Duodenal mucosa (tissue), 2 donors: ENCODE results near the gene GCLC.

ENCODE experiments used
- H3K27ac ChIP-seq: one replicate; pipeline ENCODE4 v1.7.0; 2013; ENCODE audit warnings: low read depth, low read length
- H3K27me3 ChIP-seq, 2 donors: one replicate each; pipeline ENCODE4 v1.7.0; 2013; ENCODE audit warnings: low read length in 2 of 2, control low read depth in 1 of 2; ENCODE audit not compliant: insufficient read depth in 2 of 2, control insufficient read depth in 1 of 2
- H3K36me3 ChIP-seq, 2 donors: one replicate each; pipeline ENCODE4 v1.7.0; 2013; ENCODE audit warnings: low read length in 2 of 2, control low read depth in 1 of 2; ENCODE audit not compliant: insufficient read depth in 2 of 2, control insufficient read depth in 1 of 2
- H3K4me1 ChIP-seq, 2 donors: one replicate each; pipeline ENCODE4 v1.7.0; 2013; ENCODE audit warnings: low read length in 2 of 2, control low read depth in 1 of 2; ENCODE audit not compliant: insufficient read depth in 2 of 2, control insufficient read depth in 1 of 2
- H3K4me3 ChIP-seq, 2 donors: one replicate each; pipeline ENCODE4 v1.7.0; 2013; ENCODE audit warnings: low read length in 2 of 2, low read depth in 1 of 2
- H3K9ac ChIP-seq, 2 donors: one replicate each; pipeline ENCODE4 v1.7.0; 2013; ENCODE audit warnings: low read length in 2 of 2, low read depth in 1 of 2
- H3K9me3 ChIP-seq, 2 donors: one replicate each; pipeline ENCODE4 v1.7.0; 2013; ENCODE audit warnings: low read length in 2 of 2, control low read depth in 1 of 2; ENCODE audit not compliant: control insufficient read depth in 1 of 2

The GCLC gene

GRCh38 chr6:53514677-53515076 is 30.2 kb downstream of the GCLC start:
- peaks cover 40 to 51% of the 10 kb centered on the region in 2 donors for H3K4me1 ChIP-seq
- no peak overlapping the region for H3K4me3 ChIP-seq
- peaks cover 0 to 4% of the 10 kb centered on the region in 2 donors for H3K36me3 ChIP-seq
- H3K27me3 ChIP-seq, result no peaks in the 10 kb centered on the region
- no peak overlapping the region for H3K27ac ChIP-seq
- H3K9ac ChIP-seq, result no peak overlapping the region
- no peaks in the 10 kb centered on the region for H3K9me3 ChIP-seq

GRCh38 chr6:53513519-53513966 is 31.4 kb downstream of the GCLC start:
- Histone ChIP-seq H3K36me3 (peaks cover 0 to 6% of the 10 kb centered on the region in 2 donors), H3K27ac (peak overlapping the region; percentile 10), H3K9me3 (no peaks in the 10 kb centered on the region), H3K4me3 (peak overlapping the region in 1 of 2 donors; percentile 27), H3K9ac (peak overlapping the region in 1 of 2 donors; percentile 33), H3K4me1 (peaks cover 40 to 55% of the 10 kb centered on the region in 2 donors), H3K27me3 (no peaks in the 10 kb centered on the region)

- peak overlapping the region in 1 of 2 donors; percentile 27 for H3K4me3 ChIP-seq
- H3K36me3 ChIP-seq, result peaks cover 0 to 7% of the 10 kb centered on the region in 2 donors
- peak overlapping the region; percentile 10 for H3K27ac ChIP-seq
- H3K9ac ChIP-seq, result peak overlapping the region in 1 of 2 donors; percentile 10
- H3K27me3 ChIP-seq, result no peaks in the 10 kb centered on the region
- no peaks in the 10 kb centered on the region for H3K9me3 ChIP-seq
- H3K4me1 ChIP-seq, result peaks cover 40 to 60% of the 10 kb centered on the region in 2 donors
Measured at GRCh38 chr6:53513056-53513455, 31.8 kb downstream of the GCLC start.

- Histone ChIP-seq H3K9ac (peak overlapping the region; percentile 7 to 14), H3K36me3 (peaks cover 0 to 7% of the 10 kb centered on the region in 2 donors), H3K9me3 (no peaks in the 10 kb centered on the region), H3K4me3 (peak overlapping the region in 1 of 2 donors; percentile 27), H3K27ac (no peak overlapping the region), H3K27me3 (no peaks in the 10 kb centered on the region), H3K4me1 (peaks cover 40 to 60% of the 10 kb centered on the region in 2 donors)
Measured at GRCh38 chr6:53512626-53513025, 32.3 kb downstream of the GCLC start.

- Histone ChIP-seq H3K27me3 (no peaks in the 10 kb centered on the region), H3K4me1 (peaks cover 40 to 57% of the 10 kb centered on the region in 2 donors), H3K36me3 (peaks cover 5 to 22% of the 10 kb centered on the region in 2 donors), H3K27ac (no peak overlapping the region), H3K4me3 (no peak overlapping the region), H3K9me3 (no peaks in the 10 kb centered on the region), H3K9ac (no peak overlapping the region)
Measured at GRCh38 chr6:53510746-53511145, 34.2 kb downstream of the GCLC start.

- H3K27ac ChIP-seq, result no peak overlapping the region
- peaks cover 20 to 25% of the 10 kb centered on the region in 2 donors for H3K4me1 ChIP-seq
- H3K4me3 ChIP-seq, result no peak overlapping the region
- no peaks in the 10 kb centered on the region for H3K9me3 ChIP-seq
- H3K9ac ChIP-seq, result no peak overlapping the region
- no peaks in the 10 kb centered on the region for H3K27me3 ChIP-seq
- H3K36me3 ChIP-seq, result peaks cover 34 to 41% of the 10 kb centered on the region in 2 donors
Measured at GRCh38 chr6:53506872-53507271, 38.0 kb downstream of the GCLC start.

- no peak overlapping the region for H3K27ac ChIP-seq
- H3K27me3 ChIP-seq, result no peaks in the 10 kb centered on the region
- no peak overlapping the region for H3K9ac ChIP-seq
- H3K4me1 ChIP-seq, result peaks cover 6 to 12% of the 10 kb centered on the region in 2 donors
- H3K36me3 ChIP-seq, result peaks cover 41 to 50% of the 10 kb centered on the region in 2 donors
- no peaks in the 10 kb centered on the region for H3K9me3 ChIP-seq
- no peak overlapping the region for H3K4me3 ChIP-seq
Measured at GRCh38 chr6:53504512-53504911, 40.4 kb downstream of the GCLC start.

GRCh38 chr6:53503060-53503459 is 41.8 kb downstream of the GCLC start:
- Histone ChIP-seq H3K27me3 (no peaks in the 10 kb centered on the region), H3K9me3 (no peaks in the 10 kb centered on the region), H3K36me3 (peaks cover 47 to 59% of the 10 kb centered on the region in 2 donors), H3K27ac (no peak overlapping the region), H3K4me1 (peaks cover 3 to 6% of the 10 kb centered on the region in 2 donors), H3K9ac (no peak overlapping the region), H3K4me3 (no peak overlapping the region)

- Histone ChIP-seq H3K27me3 (no peaks in the 10 kb centered on the region), H3K36me3 (peaks cover 47 to 50% of the 10 kb centered on the region in 2 donors), H3K9me3 (no peaks in the 10 kb centered on the region), H3K27ac (no peak overlapping the region), H3K4me3 (no peak overlapping the region), H3K9ac (no peak overlapping the region), H3K4me1 (peaks cover 6 to 16% of the 10 kb centered on the region in 2 donors)
Measured at GRCh38 chr6:53501432-53501831, 43.5 kb downstream of the GCLC start.

- Histone ChIP-seq H3K9me3 (no peaks in the 10 kb centered on the region), H3K27ac (no peak overlapping the region), H3K27me3 (no peaks in the 10 kb centered on the region), H3K9ac (no peak overlapping the region), H3K36me3 (peaks cover 37 to 38% of the 10 kb centered on the region in 2 donors), H3K4me1 (peaks cover 6 to 16% of the 10 kb centered on the region in 2 donors), H3K4me3 (no peak overlapping the region)
Measured at GRCh38 chr6:53500095-53500494, 44.8 kb downstream of the GCLC start.
